H9 (cell line): ENCODE results near the gene LYRM1. TPM values are rescaled to one million over a fixed set of nuclear protein-coding genes. Genes with fewer than 3 reads are reported as not detected.
A peak's percentile ranks its signal among the peaks of the same experiment; 100 is the strongest.

Source experiments
- DNase-seq: peaks from one replicate; pipeline ENCODE4 v3.0.0-alpha.2; 2017
- H2AFZ ChIP-seq: one replicate; pipeline ENCODE4 v1.6.1; 2013; ENCODE audit warnings: mild to moderate bottlenecking, low read length, control low read depth, moderate library complexity
- H2AK5ac ChIP-seq: 2 replicates; pipeline ENCODE4 v1.6.1; 2013; ENCODE audit warnings: low read length, control low read depth, mixed read lengths; ENCODE audit not compliant: insufficient read length
- H2BK120ac ChIP-seq: one replicate; pipeline ENCODE4 v1.6.1; 2013; ENCODE audit warnings: low read depth, mild to moderate bottlenecking, low read length, control low read depth, inconsistent platforms; ENCODE audit not compliant: poor library complexity, severe bottlenecking
- H2BK12ac ChIP-seq: 2 replicates; pipeline ENCODE4 v1.6.1; 2013; ENCODE audit warnings: low read length, control low read depth, mixed read lengths, low read depth; ENCODE audit not compliant: insufficient read length
- H2BK15ac ChIP-seq: 2 replicates; pipeline ENCODE4 v1.6.1; 2013; ENCODE audit warnings: low read depth, low read length, control low read depth
- H2BK20ac ChIP-seq: one replicate; pipeline ENCODE4 v1.6.1; 2013; ENCODE audit warnings: low read depth, mild to moderate bottlenecking, low read length, control low read depth, inconsistent platforms; ENCODE audit not compliant: poor library complexity, severe bottlenecking
- H2BK5ac ChIP-seq: 2 replicates; pipeline ENCODE4 v1.6.1; 2013; ENCODE audit warnings: low read length, control low read depth, mixed read lengths; ENCODE audit not compliant: insufficient read length
- H3K14ac ChIP-seq: 2 replicates; pipeline ENCODE4 v1.6.1; 2013; ENCODE audit warnings: low read length, control low read depth; ENCODE audit not compliant: insufficient read depth
- H3K18ac ChIP-seq: 2 replicates; pipeline ENCODE4 v1.6.1; 2013; ENCODE audit warnings: low read depth, mild to moderate bottlenecking, mixed read lengths, low read length, control low read depth; ENCODE audit not compliant: insufficient read length
- H3K23ac ChIP-seq: 2 replicates; pipeline ENCODE4 v1.6.1; 2013; ENCODE audit warnings: low read length, control low read depth, mixed read lengths, low read depth; ENCODE audit not compliant: insufficient read length
- H3K23me2 ChIP-seq: 2 replicates; pipeline ENCODE4 v1.6.1; 2013; ENCODE audit warnings: low read depth, mild to moderate bottlenecking, mixed read lengths, low read length, control low read depth; ENCODE audit not compliant: insufficient read length, poor library complexity, severe bottlenecking
- H3K27ac ChIP-seq: 2 replicates; pipeline ENCODE4 v1.5.1; 2013; ENCODE audit warnings: low read length, control low read depth, mixed read lengths, low read depth; ENCODE audit not compliant: insufficient read length
- H3K27me3 ChIP-seq: 2 replicates; pipeline ENCODE4 v1.6.1; 2013; ENCODE audit warnings: low read length, control low read depth, inconsistent platforms; ENCODE audit not compliant: insufficient read depth
- H3K4ac ChIP-seq: 2 replicates; pipeline ENCODE4 v1.6.1; 2013; ENCODE audit warnings: low read depth, mild to moderate bottlenecking, control low read depth, inconsistent platforms, low read length, moderate library complexity
- H3K4me1 ChIP-seq: 2 replicates; pipeline ENCODE4 v1.6.1; 2013; ENCODE audit warnings: low read length, control low read depth, inconsistent platforms; ENCODE audit not compliant: insufficient read depth
- H3K4me2 ChIP-seq: 2 replicates; pipeline ENCODE4 v1.6.1; 2013; ENCODE audit warnings: low read length, control low read depth, mixed read lengths; ENCODE audit not compliant: insufficient read length, insufficient read depth
- H3K56ac ChIP-seq: 2 replicates; pipeline ENCODE4 v1.6.1; 2013; ENCODE audit warnings: low read depth, mild to moderate bottlenecking, mixed read lengths, low read length, control low read depth; ENCODE audit not compliant: insufficient read length
- H3K79me1 ChIP-seq: 2 replicates; pipeline ENCODE4 v1.6.1; 2013; ENCODE audit warnings: low read depth, mild to moderate bottlenecking, moderate library complexity, low read length, control low read depth, inconsistent platforms; ENCODE audit not compliant: insufficient read depth, poor library complexity, severe bottlenecking
- H3K79me2 ChIP-seq: 2 replicates; pipeline ENCODE4 v1.6.1; 2013; ENCODE audit warnings: low read length, control low read depth, inconsistent platforms; ENCODE audit not compliant: insufficient read depth
- H3K9ac ChIP-seq: 2 replicates; pipeline ENCODE4 v1.6.1; 2013; ENCODE audit warnings: low read length, control low read depth, mixed read lengths; ENCODE audit not compliant: insufficient read length; ENCODE audit errors: extremely low read depth
- H3K9me3 ChIP-seq: one replicate; pipeline ENCODE4 v1.6.1; 2013; ENCODE audit warnings: low read depth, low read length, inconsistent platforms; ENCODE audit not compliant: control insufficient read depth
- H3T11ph ChIP-seq: one replicate; pipeline ENCODE4 v1.6.1; 2013; ENCODE audit warnings: mild to moderate bottlenecking, low read length, control low read depth, inconsistent platforms
- H4K20me1 ChIP-seq: one replicate; pipeline ENCODE4 v1.6.1; 2013; ENCODE audit not compliant: control insufficient read depth, insufficient read length, insufficient read depth
- H4K5ac ChIP-seq: 2 replicates; pipeline ENCODE4 v1.6.1; 2013; ENCODE audit warnings: low read depth, mild to moderate bottlenecking, mixed read lengths, low read length, control low read depth; ENCODE audit not compliant: insufficient read length
- H4K8ac ChIP-seq: replicated peaks from 2 replicates; pipeline ENCODE4 v1.6.1; 2013; ENCODE audit warnings: low read length, control low read depth, mixed read lengths, low read depth; ENCODE audit not compliant: insufficient read length
- H4K91ac ChIP-seq: 2 replicates; pipeline ENCODE4 v1.6.1; 2013; ENCODE audit warnings: low read depth, mild to moderate bottlenecking, moderate library complexity, mixed read lengths, low read length, control low read depth; ENCODE audit not compliant: insufficient read length
- H3K27ac Mint-ChIP-seq, 3 experiments: 2 replicates in 2 of 3; 3 replicates in 1 of 3; pipeline ENCODE4 v1.8.0; 2020 to 2021; ENCODE audit warnings: mixed read lengths in 3 of 3, mild to moderate bottlenecking in 1 of 3, moderate library complexity in 1 of 3
- H3K27me3 Mint-ChIP-seq: 2 replicates; pipeline ENCODE4 v1.8.0; 2021; ENCODE audit warnings: low read depth, mild to moderate bottlenecking, moderate library complexity, mixed read lengths
- H3K36me3 Mint-ChIP-seq, 3 experiments: 2 replicates in 2 of 3; 3 replicates in 1 of 3; pipeline ENCODE4 v1.8.0; 2020 to 2021; ENCODE audit warnings: low read depth in 3 of 3, mixed read lengths in 3 of 3; ENCODE audit not compliant: insufficient read depth in 1 of 3
- H3K4me1 Mint-ChIP-seq, 2 experiments: 2 replicates each; pipeline ENCODE4 v1.8.0; 2020; ENCODE audit warnings: mixed read lengths in 2 of 2
- H3K4me3 Mint-ChIP-seq, 2 experiments: 2 replicates in 1 of 2; 3 replicates in 1 of 2; pipeline ENCODE4 v1.8.0; 2020 to 2021; ENCODE audit warnings: mild to moderate bottlenecking in 2 of 2, mixed read lengths in 2 of 2, moderate library complexity in 1 of 2
- H3K9me3 Mint-ChIP-seq, 2 experiments: 2 replicates in 1 of 2; 3 replicates in 1 of 2; pipeline ENCODE4 v1.8.0; 2020; ENCODE audit warnings: mild to moderate bottlenecking in 2 of 2, mixed read lengths in 2 of 2, moderate library complexity in 1 of 2
- CTCF ChIP-seq: fragments of 200-600 bp; sonication (generic); conservative IDR thresholded peaks from 3 replicates; pipeline ENCODE4 v1.8.0; 2021; ENCODE audit warnings: antibody characterized with exemption, mild to moderate bottlenecking
- whole genome bisulfite sequencing: extraction: QIAGEN DNeasy Blood & Tissue Kit; methylation state at CpG from one replicate; pipeline ENCODE4 v1.1.7; 2013; ENCODE audit warnings: missing lambda C conversion rate, low lambda C conversion rate, mixed read lengths; ENCODE audit not compliant: insufficient read length; ENCODE audit errors: extremely low coverage; 5-methylcytosine and 5-hydroxymethylcytosine counted together
- total RNA-seq: library from RNA; stranded (reverse); gene quantifications from 2 replicates; pipeline ENCODE4 v1.2.1, GENCODE V29; 2021

LYRM1 gene
- total RNA-seq, 1 experiment from 2014 or later: 9.6 TPM

GRCh38 chr16:20931066-20931600 is 30.6 kb downstream of the LYRM1 start:
- Histone ChIP-seq H2BK20ac (no peak overlapping the region), H2BK120ac (no peak overlapping the region), H2BK12ac (no peak overlapping the region), H4K20me1 (no peaks in the 10 kb centered on the region), H3K27me3 (no peaks in the 10 kb centered on the region), H2AK5ac (no peak overlapping the region), H3K4me2 (no peak overlapping the region), H3K18ac (no peak overlapping the region), H3K23me2 (no peaks in the 10 kb centered on the region), H3K4ac (no peak overlapping the region), H4K5ac (no peak overlapping the region), H4K8ac (no peak overlapping the region), H3K79me2 (no peaks in the 10 kb centered on the region), H3K23ac (no peak overlapping the region), H3K4me1 (no peaks in the 10 kb centered on the region; the same call in 1 of the 2 replicates), H2BK15ac (no peak overlapping the region; the same call in 1 of the 2 replicates), H3K9ac (no peak overlapping the region), H3T11ph (no peak overlapping the region), H4K91ac (no peak overlapping the region), H3K56ac (no peak overlapping the region), H2BK5ac (no peak overlapping the region), H3K9me3 (no peaks in the 10 kb centered on the region), H3K27ac (no peak overlapping the region), H3K14ac (peak overlapping the region; percentile 70; the same call in 1 of the 2 replicates), H3K79me1 (no peaks in the 10 kb centered on the region), H2AFZ (no peak overlapping the region)
- WGBS: no CpG with 5 or more reads among the region's 5 CpGs
- TF ChIP-seq CTCF: no peak
- no peak overlapping the region for H3K4me3 Mint-ChIP-seq
- no peaks in the 10 kb centered on the region for H3K9me3 Mint-ChIP-seq
- H3K36me3 Mint-ChIP-seq: no peaks in the 10 kb centered on the region
- no peak for DNase-seq
- H3K27me3 Mint-ChIP-seq: no peaks in the 10 kb centered on the region
- H3K4me1 Mint-ChIP-seq: peaks cover 4 to 7% of the 10 kb centered on the region in 2 experiments; a peak in 3 of 4 replicates
- peak overlapping the region in 1 of 3 experiments; percentile 15; a peak in 1 of 7 replicates for H3K27ac Mint-ChIP-seq
